Hepatocyte (in vitro differentiated cells): ENCODE measurements around the gene ARPIN. TPM values are rescaled to one million over a fixed set of nuclear protein-coding genes. Genes with fewer than 3 reads are reported as not detected.

ENCODE experiments used
- DNase-seq: peaks from one replicate; pipeline ENCODE4 v3.0.0-alpha.2; 2016; ENCODE audit warnings: low spot score
- H2AFZ ChIP-seq: fragments of 200-600 bp; sonication (generic); 2 replicates; pipeline ENCODE4 v1.6.0; 2016; ENCODE audit warnings: antibody characterized with exemption, mild to moderate bottlenecking
- H3K27ac ChIP-seq: fragments of 200-600 bp; sonication (generic); 2 replicates; pipeline ENCODE4 v1.5.1; 2016; ENCODE audit warnings: mild to moderate bottlenecking
- H3K27me3 ChIP-seq: fragments of 200-600 bp; sonication (generic); 2 replicates; pipeline ENCODE4 v1.6.1; 2016
- H3K36me3 ChIP-seq: fragments of 200-600 bp; sonication (generic); replicated peaks from 2 replicates; pipeline ENCODE4 v1.5.1; 2016; ENCODE audit warnings: low read depth; ENCODE audit not compliant: insufficient read depth
- H3K4me1 ChIP-seq: fragments of 200-600 bp; sonication (generic); 2 replicates; pipeline ENCODE4 v1.5.1; 2016; ENCODE audit warnings: mild to moderate bottlenecking, moderate library complexity; ENCODE audit not compliant: insufficient read depth
- H3K4me2 ChIP-seq: fragments of 200-600 bp; sonication (generic); 2 replicates; pipeline ENCODE4 v1.6.0; 2016
- H3K4me3 ChIP-seq: fragments of 200-600 bp; sonication (generic); 2 replicates; pipeline ENCODE4 v1.5.1; 2016; ENCODE audit warnings: mild to moderate bottlenecking
- H3K79me2 ChIP-seq: fragments of 200-600 bp; sonication (generic); 2 replicates; pipeline ENCODE4 v1.6.0; 2017; ENCODE audit warnings: mild to moderate bottlenecking
- H3K9me2 ChIP-seq: fragments of 200-600 bp; sonication (generic); replicated peaks from 2 replicates; pipeline ENCODE4 v1.6.0; 2017; ENCODE audit warnings: mild to moderate bottlenecking; ENCODE audit not compliant: insufficient read depth
- H3K9me3 ChIP-seq: fragments of 200-600 bp; sonication (generic); 2 replicates; pipeline ENCODE4 v1.5.1; 2016; ENCODE audit warnings: low read depth, mild to moderate bottlenecking
- H4K20me1 ChIP-seq: fragments of 200-600 bp; sonication (generic); 2 replicates; pipeline ENCODE4 v1.6.0; 2016; ENCODE audit warnings: mild to moderate bottlenecking; ENCODE audit not compliant: insufficient read depth, poor library complexity, severe bottlenecking
- CTCF ChIP-seq: fragments of 200-600 bp; sonication (generic); IDR thresholded peaks from 2 replicates; pipeline ENCODE4 v1.5.1; 2016; ENCODE audit warnings: antibody characterized with exemption, mild to moderate bottlenecking; ENCODE audit not compliant: poor library complexity
- EZH2 ChIP-seq: fragments of 200-600 bp; sonication (generic); IDR thresholded peaks from 2 replicates; pipeline ENCODE4 v1.6.1; 2016; ENCODE audit warnings: antibody characterized with exemption, mild to moderate bottlenecking, borderline replicate concordance
- EZH2phosphoT487 ChIP-seq: fragments of 200-600 bp; sonication (generic); IDR thresholded peaks from one replicate; pipeline ENCODE4 v1.6.1; 2018; ENCODE audit warnings: antibody characterized with exemption, mild to moderate bottlenecking, low read depth, moderate library complexity; ENCODE audit not compliant: unreplicated experiment, severe bottlenecking
- WGBS: methylation state at CpG from one replicate; pipeline ENCODE4 v1.1.6; 2016; ENCODE audit warnings: low lambda C conversion rate; ENCODE audit errors: missing lambda C conversion rate; 5-methylcytosine and 5-hydroxymethylcytosine counted together
- microRNA-seq: library from miRNA; unstranded; fragments of <30 nt; microRNA quantifications from one replicate; pipeline ENCODE4, GENCODE V29; 2017
- polyA plus RNA-seq: library from polyadenylated mRNA; unstranded; fragments of >200 nt; fragmentation: Nextera tagmentation; extraction: Ambion mirVana; gene quantifications from 2 replicates; pipeline ENCODE4 v1.2.1, GENCODE V29; 2016
- small RNA-seq: library from RNA; depleted of rRNA; stranded (forward); fragments of <200 nt; gene quantifications from one replicate; pipeline ENCODE3, GENCODE V24; 2014
- total RNA-seq: library from RNA; depleted of rRNA; stranded (reverse); fragments of >200 nt; gene quantifications from 2 replicates; pipeline ENCODE4 v1.2.3, GENCODE V29; 2014

The ARPIN gene
- total and polyA plus RNA-seq, 2 experiments from 2014 or later, result 3.8 to 6.8 TPM

- peak overlapping the region; percentile 81 for H3K27ac ChIP-seq
Measured at GRCh38 chr15:89847101-89847500, 65.7 kb downstream of the ARPIN start.

GRCh38 chr15:89845305-89845893, 67.4 kb downstream of the ARPIN start:
- Histone ChIP-seq H3K4me1 (peaks cover 19% of the 10 kb centered on the region), H3K79me2 (peaks cover 5% of the 10 kb centered on the region), H3K9me3 (no peaks in the 10 kb centered on the region), H3K4me3 (no peak overlapping the region), H3K27me3 (no peaks in the 10 kb centered on the region), H3K9me2 (no peaks in the 10 kb centered on the region), H4K20me1 (no peaks in the 10 kb centered on the region), H3K4me2 (peak overlapping the region; percentile 14), H3K27ac (peak overlapping the region; percentile 81), H2AFZ (no peak overlapping the region), H3K36me3 (no peaks in the 10 kb centered on the region)
- peak; percentile 76 for DNase-seq
- 50% methylated on average over 5 of the region's 5 CpGs for WGBS
- TF ChIP-seq CTCF (no peak), EZH2phosphoT487 (no peak), EZH2 (no peak)

More at GRCh38 chr15:89847101-89847500, 65.7 kb downstream of the ARPIN start:
- Histone ChIP-seq H4K20me1 (no peaks in the 10 kb centered on the region), H3K9me2 (no peaks in the 10 kb centered on the region), H3K4me3 (no peak overlapping the region), H3K79me2 (peaks cover 5% of the 10 kb centered on the region), H3K4me1 (peaks cover 19% of the 10 kb centered on the region), H2AFZ (no peak overlapping the region), H3K36me3 (no peaks in the 10 kb centered on the region), H3K4me2 (no peak overlapping the region), H3K9me3 (no peaks in the 10 kb centered on the region), H3K27me3 (no peaks in the 10 kb centered on the region)
- no peak for DNase-seq
- no peak for TF ChIP-seq EZH2phosphoT487
- TF ChIP-seq EZH2, result no peak
- no peak for TF ChIP-seq CTCF
- 90% methylated on average over 2 of the region's 2 CpGs for WGBS

Small RNA genes within 50 kb of the gene (microRNA-seq; reads per million reads assigned to microRNA genes)
- gene MIR5009, result not detected
- gene MIR5094, result not detected

Small RNA genes within 50 kb of the gene (small RNA-seq; reads per million reads assigned to genes)
- not detected for gene MIR5009
- 0.09 reads per million for gene MIR5094
- gene RNU6-1111P, result not detected
- not detected for gene RNU7-111P

Other genes with a start within 250 kb of the ARPIN start
- 3.5 and 6.3 TPM in 2 replicates for gene PLIN1, start 233.6 kb downstream of the ARPIN start, total RNA-seq
- 2.6 and 6.8 TPM in 2 replicates for gene PLIN1, start 233.6 kb downstream of the ARPIN start, polyA plus RNA-seq
- gene PEX11A, start 222.2 kb downstream of the ARPIN start, total RNA-seq, result 10.7 and 12.7 TPM in 2 replicates
- gene PEX11A, start 222.2 kb downstream of the ARPIN start, polyA plus RNA-seq, result 7.6 and 10.0 TPM in 2 replicates
- gene WDR93, start 222.1 kb downstream of the ARPIN start, total RNA-seq, result 0.13 TPM in 1 of 2 replicates, not detected in the other
- gene WDR93, start 222.1 kb downstream of the ARPIN start, polyA plus RNA-seq, result 0.57 TPM in 1 of 2 replicates, not detected in the other
- gene MESP1, start 161.7 kb downstream of the ARPIN start, total RNA-seq, result 0.48 and 0.50 TPM in 2 replicates
- 1.0 and 2.7 TPM in 2 replicates for gene MESP1, start 161.7 kb downstream of the ARPIN start, polyA plus RNA-seq
- gene MESP2, start 136.6 kb downstream of the ARPIN start, total RNA-seq, result 0.30 and 1.2 TPM in 2 replicates
- gene MESP2, start 136.6 kb downstream of the ARPIN start, polyA plus RNA-seq, result not detected in 2 replicates
- gene ANPEP, start 98.1 kb downstream of the ARPIN start, total RNA-seq, result 115 and 137 TPM in 2 replicates
- 123 and 166 TPM in 2 replicates for gene ANPEP, start 98.1 kb downstream of the ARPIN start, polyA plus RNA-seq
- 51.7 and 61.2 TPM in 2 replicates for gene AP3S2, start 19.0 kb downstream of the ARPIN start, total RNA-seq
- 14.2 and 15.6 TPM in 2 replicates for gene AP3S2, start 19.0 kb downstream of the ARPIN start, polyA plus RNA-seq
- gene ZNF710, start 88.4 kb upstream of the ARPIN start, total RNA-seq, result 14.2 and 17.2 TPM in 2 replicates
- 14.5 and 19.7 TPM in 2 replicates for gene ZNF710, start 88.4 kb upstream of the ARPIN start, polyA plus RNA-seq
- 157 and 163 TPM in 2 replicates for gene IDH2, start 189.5 kb upstream of the ARPIN start, total RNA-seq
- gene IDH2, start 189.5 kb upstream of the ARPIN start, polyA plus RNA-seq, result 310 and 327 TPM in 2 replicates